DMS153 treated with DMSO at 0.1 percent for 48 hours (cell line): ENCODE data around the gene TTBK2.
"Not testable (repeated sequence)": the region's sequence is repeated elsewhere in the genome, so short reads cannot be mapped to it uniquely, and the experiment has no call there.

Experiments
- DNase-seq: peaks from one replicate; lab custom pipeline; 2025; ENCODE audit not compliant: unreplicated experiment; lab: John Stamatoyannopoulos, UW

TTBK2 gene

DNA sequence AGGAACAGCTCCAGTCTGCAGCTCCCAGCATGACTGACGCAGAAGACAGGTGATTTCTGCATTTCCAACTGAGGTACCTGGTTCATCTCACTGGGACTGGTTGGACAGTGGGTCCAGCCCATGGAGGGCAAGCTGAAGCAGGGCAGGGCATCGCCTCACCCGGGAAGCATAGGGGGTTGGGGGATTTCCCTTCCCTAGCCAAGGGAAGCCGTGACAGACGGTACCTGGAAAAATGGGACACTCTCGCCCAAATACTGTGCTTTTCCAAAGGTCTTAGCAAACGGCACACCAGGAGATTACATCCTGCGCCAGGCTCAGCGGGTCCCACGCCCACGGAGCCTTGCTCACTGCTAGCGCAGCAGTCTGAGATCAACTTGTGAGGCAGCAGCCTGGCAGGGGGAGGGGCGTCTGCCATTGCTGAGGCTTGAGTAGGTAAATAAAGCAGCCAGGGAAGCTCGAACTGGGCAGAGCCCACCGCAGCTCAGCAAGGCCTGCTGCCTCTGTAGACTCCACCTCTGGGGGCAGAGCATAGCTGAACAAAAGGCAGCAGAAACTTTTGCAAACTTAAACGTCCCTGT lies 156.3 kb downstream of the TTBK2 start:
- DNase-seq, result not testable (repeated sequence)

DNA sequence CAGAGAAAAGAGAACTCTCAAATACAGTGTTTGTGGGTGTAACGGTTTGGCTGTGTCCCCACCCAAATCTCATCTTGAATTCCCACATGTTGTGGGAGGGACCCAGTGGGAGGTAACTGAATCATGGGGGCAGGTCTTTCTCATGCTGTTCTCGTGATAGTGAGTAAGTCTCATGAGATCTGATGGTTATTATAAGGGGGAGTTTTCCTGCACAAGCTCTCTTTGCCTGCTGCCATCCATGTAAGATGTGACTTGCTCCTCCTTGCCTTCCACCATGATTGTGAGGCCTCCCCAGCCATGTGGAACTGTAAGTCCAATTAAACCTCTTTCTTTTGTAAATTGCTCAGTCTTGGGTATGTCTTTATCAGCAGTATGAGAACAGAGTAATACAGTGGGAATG lies 158.8 kb downstream of the TTBK2 start:
- not testable (repeated sequence) for DNase-seq

DNA sequence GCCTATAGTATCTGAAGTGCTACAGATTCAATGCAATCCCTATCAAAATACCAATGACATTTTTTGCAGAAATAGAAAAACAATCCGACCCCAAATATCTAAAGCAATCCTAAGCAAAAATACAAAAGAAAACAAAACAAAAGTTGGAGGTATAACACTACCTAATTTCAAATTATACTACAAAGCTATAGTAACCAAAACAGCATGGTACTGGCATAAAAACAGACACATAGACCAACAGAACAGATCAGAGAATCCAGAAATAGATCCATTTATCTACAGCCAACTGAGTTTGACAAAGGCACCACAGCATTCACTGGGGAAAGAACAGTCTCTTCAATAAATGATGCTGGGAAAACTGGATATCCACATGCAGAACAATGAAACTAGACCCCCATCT lies 159.8 kb downstream of the TTBK2 start:
- DNase-seq, result no peak

DNA sequence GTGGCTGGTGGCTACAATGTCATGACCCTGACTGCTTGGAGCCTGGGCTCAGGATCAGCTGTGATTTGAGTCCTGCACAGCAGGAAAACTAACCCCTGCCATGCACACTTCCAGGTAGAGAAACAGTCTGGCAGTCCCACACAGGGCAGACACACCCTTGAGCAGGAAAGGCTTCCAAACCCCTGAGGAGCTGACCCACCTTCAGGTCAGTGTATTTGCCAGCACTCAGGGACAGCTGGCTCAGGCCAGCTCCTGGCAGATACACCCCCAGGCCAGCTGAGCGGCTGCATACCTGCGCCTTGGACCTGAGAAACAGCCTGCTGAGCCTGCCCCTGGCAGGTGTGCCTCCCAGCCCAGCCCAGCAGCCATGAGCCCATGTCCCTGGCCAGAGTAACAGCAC lies 161.5 kb downstream of the TTBK2 start:
- no peak for DNase-seq

DNA sequence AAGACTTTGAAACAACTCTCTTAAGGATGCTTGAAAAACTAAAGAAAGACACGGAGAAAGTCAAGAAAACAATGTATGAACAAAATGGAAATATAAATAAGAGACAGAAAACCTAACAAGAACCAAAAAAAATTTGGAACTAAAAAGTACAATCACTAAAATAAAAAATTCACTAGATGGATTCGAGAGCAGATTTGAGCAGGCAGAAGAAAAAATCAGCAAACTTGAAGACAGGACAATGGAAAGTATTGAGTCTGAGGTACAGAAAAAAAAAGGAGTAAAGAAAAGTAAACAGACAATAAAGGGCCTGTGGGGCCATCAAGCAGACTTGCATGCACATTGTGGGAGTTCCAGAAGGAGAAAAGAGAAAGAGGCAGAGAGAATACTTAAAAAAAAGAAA lies 170.3 kb downstream of the TTBK2 start:
- DNase-seq, result no peak

DNA sequence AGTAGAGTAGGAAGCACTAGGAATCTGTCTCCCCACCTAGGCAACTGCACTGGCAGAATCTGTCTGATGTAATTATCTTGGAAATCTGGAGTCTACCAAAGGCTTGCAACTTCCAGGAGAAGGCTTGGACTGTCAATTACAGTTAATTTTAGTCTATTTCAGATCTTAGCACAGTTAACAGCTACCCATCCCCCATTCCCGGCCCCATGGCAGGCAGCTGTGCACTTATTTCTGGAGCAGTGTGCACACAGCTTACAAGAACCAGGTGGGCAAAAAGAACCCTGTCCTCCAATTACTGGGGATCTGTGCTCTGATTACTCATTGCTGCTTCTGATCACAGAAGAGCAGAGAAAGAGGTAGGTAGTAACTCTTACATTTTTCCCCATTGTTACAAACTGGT lies 171.3 kb downstream of the TTBK2 start:
- DNase-seq, result no peak

DNA sequence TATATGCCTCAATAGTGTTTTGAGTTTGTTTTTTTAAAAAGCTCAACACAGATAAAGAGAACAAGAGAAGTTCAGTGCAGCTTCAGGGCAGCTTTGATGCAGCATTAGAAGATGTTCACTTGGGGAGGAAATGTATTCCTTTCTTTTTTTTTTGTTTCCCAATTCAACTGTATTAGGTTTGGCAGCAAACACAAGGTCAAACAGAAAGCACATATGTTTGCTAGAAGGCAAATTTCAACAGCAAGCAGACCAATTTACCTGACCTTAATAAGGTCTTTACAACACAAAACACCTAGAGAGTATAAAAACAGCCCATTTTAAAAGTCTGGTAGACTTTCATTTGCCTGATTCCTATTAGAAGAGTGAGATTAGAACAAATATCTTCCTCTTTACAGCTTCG lies 176.4 kb downstream of the TTBK2 start:
- DNase-seq, result no peak

DNA sequence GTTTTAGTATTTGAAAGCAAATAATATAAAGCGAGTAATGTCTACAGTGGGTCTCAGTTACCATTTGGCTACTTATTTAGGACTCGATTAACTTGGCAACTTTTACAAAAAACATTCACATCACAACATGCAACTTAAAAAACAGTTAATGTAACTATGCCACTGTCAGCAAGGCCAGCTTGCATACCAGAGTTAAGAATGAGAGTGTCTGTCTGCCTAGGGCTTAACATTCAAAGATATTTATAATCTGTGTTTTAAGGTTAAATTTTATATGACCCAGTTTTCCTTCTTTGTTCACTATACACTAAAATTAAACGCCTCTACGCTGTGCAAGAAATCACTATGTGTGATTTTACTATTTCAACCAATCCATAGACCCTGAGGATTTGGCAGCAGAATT lies 178.4 kb downstream of the TTBK2 start:
- DNase-seq, result no peak

DNA sequence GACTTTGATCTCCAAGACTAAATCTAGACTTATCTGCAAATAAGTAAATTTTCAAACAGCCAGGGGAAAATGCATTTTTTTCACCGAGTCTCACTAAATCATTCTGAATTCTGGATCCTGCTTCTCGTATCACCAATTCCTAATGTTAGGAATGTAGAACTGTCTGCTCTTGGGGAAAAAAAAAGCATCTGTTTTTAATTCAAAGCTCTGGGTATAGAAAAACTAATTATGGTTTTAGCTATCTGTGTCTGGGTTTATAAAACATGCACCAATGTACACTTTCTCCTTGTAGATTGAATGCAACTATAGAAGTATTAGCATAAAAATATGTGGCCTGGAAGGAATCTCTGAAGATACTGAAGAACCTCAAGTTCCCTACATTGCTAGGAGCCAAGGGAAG lies 178.9 kb downstream of the TTBK2 start:
- no peak for DNase-seq

DNA sequence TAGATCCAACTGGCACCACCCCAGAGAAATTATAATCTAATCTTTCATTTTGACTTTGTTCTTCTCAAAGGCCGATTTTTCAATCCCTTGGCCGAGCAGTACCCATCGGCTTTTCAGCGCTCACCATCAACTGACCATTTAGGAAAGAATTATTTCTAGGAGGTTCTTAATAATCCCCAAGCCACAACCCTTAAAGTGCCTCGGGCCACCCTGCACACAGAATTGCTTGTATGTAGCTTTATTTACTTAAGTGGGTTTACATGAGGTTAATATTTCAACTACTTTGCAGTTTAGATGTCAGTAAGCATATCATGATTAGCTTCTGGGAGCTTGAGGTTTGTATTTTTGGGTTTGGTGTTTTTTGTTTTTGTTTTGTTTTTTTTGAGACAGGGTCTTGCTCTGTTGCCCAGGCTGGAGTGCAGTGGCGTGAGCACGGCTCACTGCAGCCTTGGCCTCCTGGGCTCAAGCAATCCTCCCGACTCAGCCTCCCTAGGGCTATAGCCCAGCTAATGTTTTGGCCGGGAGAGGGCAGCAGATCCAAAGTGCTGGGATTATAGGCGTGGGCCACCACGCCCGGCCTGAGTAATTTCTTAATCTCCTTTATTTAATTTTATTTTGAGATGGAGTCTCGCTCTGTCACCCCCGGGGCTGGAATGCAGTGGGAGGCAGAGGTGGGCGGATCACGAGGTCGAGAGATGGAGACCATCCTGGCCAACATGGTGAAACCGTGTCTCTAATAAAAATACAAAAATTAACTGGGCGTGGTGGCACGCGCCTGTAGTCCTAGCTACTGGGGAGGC lies 182.8 kb downstream of the TTBK2 start:
- no peak for DNase-seq

DNA sequence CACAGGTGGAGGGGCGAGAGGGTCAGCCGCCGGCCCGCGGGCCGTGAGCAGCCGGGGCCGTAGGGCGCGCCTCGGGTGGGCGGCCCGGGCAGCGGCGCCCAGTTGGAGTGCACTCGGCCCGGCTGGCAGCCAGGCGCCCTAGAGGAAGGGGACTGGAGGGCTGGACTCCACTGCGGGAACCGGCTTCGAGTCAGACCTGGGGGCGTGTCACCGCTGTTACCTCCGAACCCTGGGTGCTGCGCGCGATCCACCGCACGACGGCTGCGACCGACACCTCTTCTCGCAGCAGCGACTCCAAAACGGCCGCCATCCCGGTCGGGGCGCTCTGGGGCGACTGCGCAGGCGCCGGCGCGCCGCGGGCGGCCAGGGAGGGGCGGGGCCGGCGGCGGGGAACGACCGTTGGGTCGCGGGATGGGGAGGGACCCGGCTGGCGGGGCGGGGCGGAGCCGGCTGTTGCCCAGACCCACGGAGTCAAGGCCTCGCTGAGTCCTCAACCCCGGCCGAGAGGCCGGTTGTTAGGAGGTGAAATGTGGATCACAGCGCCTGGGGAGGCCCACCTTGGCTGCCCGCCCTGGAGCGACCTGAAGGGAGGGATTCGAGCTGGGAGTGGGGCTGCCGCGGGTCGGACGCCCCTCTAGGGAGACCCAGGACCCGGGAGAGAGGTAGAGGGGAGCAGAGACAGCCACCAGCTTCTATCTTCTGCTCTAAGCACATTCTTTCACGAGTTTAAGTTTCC lies 183.6 kb downstream of the TTBK2 start, which contains the start of gene CDAN1:
Gene CDAN1 (minus strand): TSS at position 336 of the 736 bp plus-strand sequence. CDS start 26 bp downstream, at position 310.
- DNase-seq, result no peak

DNA sequence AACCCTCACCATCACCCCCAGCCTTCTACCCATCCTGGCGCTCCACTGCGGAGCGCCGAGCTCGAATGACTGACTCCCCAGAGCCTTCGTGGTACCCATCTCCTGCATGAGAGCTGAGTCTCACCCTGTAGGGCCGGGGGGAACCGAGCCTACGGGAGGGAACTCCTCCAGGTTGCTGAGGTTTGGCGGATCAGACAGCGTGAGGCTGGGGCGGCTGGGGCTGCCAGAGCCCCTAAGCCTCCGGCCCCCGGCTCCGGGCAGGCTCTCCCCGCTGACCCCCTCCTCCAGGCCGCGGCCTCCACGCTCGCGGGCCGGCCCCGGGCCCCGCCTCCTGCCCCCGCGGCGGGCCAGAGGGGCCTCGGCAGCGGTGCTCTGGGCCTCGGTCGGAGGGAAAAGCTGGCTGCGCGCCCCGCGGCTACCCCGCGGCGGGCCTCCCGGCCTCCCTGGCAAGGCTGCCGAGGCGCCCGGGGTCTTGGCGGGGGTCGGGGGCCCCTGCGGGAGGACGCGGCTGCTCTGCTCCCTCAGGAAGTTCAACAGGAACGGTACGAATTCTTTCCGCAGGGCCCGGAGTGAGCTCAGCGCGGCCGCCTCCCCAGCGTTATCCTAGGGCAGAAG lies 184.3 kb downstream of the TTBK2 start:
- no peak for DNase-seq

DNA sequence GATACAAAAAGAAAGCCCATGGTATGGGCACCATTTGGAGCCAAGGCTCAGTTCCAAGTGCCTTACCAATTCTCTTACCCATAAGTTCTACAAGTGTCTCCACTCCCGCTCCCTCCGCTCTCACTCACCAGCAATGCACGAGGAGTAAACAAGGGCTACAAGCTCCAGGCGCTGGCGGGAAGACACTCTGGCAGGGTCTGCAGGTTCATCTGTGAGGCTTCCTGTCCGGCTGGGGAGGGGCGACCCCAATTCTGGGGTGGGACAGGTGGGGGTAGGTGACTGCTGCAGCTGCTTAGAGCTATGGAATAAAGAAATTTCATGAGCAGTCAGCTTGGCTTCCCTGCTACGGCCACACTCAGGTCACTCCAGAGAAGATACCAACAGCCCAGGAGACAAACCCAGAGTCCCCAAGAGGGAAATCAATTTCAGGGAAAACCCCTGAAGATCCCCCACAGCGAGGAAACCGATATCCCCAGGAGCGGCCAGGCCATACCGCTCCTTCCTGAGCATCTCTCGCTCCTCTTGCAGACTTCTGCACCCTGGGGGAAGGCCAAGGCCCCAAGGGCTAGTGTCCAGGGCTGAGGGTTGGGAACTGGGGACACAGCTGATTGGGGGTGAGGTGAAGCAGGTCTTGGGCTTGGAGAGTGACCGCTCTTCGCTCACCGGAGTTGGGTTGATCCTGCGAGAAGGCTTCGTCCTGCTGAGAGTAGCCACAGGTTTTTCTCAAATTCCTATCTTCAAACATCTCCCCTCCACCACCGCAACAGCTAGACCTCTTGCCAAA lies 185.0 kb downstream of the TTBK2 start:
- no peak for DNase-seq

DNA sequence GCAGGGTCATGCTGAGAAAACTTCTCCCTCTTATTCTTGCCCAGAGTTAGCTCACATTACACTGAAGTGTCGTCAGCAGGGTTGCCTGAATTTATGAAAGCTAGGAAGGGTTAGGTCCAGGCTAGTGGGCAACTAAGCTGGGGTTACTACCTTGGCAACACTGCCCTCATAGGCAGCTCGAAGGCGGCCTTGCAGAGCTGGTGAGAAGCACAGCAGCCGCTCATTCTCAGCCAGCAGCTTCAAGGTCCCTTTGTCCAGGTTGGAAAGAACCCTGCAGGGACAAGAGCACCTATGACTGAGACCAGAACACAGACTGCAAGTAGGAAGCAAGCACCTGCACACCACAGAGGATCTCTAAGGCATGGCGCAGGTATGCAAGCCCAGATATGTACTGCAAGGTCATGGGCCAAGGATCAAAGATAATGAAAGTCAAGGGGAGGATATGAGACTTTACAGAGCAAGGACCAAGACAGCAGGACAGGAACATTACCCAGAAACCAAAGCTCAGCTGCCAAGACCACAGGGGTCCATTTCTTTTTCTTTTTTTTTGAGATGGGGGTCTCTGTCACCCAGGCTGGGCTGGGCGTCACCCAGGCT lies 186.4 kb downstream of the TTBK2 start:
- no peak for DNase-seq

DNA sequence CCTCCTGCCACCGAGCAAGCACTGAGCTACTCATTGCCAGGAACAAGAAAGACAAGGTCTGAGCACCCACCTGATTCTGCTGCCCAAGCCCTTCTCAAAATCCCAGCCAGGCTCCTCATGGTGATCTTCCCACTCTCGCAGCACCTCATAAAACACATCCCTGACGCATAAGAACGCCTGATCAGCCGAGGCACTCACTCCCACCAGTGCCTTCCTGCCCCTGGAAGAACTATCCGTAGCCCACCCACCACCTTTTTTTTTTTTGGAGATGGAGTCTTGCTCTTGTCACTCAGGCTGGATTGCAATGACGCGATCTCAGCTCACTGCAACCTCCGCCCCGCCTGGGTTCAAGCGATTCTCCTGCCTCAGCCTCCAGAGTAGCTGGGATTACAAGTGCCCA lies 187.6 kb downstream of the TTBK2 start:
- no peak for DNase-seq

DNA sequence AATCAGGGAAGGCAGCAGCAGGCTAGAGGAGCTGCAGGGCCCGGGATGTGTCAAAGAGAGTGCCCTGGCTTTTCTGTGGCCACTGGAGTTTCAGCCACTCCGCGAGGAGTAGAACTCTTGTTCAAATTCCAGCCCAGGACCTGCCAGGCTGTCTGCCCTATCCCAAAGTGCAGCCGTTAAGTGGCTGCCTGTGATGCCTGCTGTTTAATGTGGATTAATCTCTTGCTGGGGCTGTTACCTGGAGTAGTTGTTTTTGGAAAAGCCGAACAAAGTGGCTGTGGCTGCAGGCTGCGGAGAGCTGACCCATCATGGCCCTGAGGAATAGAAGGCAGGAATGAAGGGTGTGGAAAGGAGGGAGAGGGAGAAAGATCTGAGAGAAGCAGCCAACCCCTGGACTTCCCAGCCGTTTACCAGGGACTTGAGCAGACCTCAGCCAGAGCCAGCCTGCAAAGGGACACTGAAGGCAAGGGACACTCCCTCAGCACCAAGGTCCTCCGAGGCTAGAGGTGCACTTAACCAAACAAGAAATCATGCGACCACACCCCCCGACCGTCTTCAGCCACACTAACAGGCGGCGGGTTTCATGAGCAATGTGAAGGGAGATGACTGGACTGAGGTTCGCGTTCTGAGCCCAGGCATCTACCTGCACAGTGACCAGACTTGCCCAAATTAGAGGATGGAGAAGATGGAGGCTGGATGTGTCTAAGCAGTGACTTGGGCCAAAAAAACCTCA lies 188.3 kb downstream of the TTBK2 start:
- DNase-seq, result no peak

DNA sequence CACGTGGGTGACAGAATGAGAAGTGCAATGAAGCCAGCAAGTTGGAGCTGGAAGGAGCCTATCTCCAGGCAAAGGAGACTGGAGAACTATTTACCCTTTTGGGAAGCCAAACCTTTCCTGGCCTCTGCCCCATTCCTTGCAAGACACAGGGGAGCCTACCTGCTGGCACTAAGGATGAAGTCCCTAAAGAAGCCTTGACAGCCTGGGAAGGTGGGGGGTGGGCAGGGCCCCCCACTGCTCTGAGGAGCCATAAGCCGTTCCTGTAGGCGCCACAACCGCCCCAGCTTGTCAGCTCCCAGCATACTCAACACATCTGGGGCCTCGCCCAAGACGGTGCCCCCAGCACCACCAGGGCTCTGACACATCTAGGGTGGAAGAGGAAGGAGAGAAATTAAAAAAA lies 189.1 kb downstream of the TTBK2 start:
- DNase-seq, result no peak

DNA sequence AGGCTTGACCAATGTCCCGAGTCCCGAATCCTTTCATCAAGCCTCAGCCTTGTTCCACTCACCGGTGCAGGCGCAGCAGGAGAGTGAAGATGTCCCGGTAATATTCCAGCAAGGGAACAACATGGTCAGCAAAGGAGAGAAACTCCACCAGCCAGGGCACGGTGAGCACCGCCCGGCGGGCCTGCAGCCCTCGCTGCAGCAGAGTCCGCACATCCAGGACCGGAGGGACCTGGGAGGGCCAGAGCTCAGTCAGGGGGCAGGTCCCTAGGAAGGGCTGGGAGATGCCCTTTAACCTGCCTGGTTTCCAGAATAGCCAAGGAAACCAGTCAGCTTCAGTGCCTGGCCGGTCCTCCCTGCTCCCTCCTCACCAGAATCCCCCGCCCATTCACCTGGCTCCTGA lies 190.0 kb downstream of the TTBK2 start:
- DNase-seq, result no peak

DNA sequence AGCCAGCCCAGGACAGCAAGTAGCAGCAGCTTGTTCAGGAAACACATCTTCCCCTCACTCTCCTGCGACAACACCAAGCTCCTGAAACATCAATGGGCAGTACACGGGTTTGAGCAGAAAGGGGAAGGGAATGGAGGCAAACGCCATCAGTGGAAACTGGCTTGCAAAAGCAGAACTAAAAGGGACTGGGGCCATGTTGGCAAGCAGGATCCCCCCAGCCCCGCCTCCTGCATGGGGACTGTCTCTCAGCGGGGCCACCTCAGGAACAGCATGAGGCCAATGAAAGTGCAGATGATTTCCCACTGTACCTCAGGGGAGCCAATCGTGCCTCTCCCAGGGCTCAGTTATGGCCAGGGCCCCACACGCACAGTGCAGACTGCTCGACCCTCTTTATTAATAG lies 190.4 kb downstream of the TTBK2 start:
- no peak for DNase-seq

DNA sequence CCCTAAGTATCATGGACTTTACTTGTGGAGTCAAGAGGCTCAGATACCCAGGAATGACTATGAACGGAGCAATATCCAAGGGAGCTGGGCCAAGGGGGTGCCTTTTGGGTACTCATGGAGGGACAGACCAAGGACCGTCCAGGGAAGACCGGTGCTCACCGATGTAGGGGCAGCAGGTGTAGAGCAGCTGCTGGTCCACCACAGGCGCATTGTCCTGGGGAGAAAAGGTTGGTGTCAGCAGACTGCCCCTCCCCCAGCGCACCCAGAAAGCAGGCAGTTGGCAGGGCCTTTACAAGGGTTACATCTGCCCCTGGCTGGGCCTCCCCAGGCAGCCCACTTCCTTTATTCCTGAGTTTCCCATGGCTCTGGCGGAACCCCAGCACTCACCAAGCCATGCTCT lies 191.2 kb downstream of the TTBK2 start:
- DNase-seq, result no peak
